GM19099 (cell line): ENCODE data around the gene LAGE3.

Experiments used
- POLR2A ChIP-seq: IDR thresholded peaks from 3 replicates; pipeline ENCODE4 v1.6.1; 2011; ENCODE audit warnings: low read depth; ENCODE audit not compliant: insufficient read length; ENCODE audit errors: extremely low read depth

LAGE3 gene

GRCh38 chrX:154478728-154479622 lies at the start of gene LAGE3:
Gene LAGE3, minus strand, starts transcription at chrX:154479281. Its CDS starts 366 bp downstream, at chrX:154478915.
- peak; percentile 64 for TF ChIP-seq POLR2A

GRCh38 chrX:154526901-154527675 lies 48.0 kb upstream of the LAGE3 start:
- TF ChIP-seq POLR2A, result peak; percentile 41

- no peak for TF ChIP-seq POLR2A
Measured at GRCh38 chrX:154525606-154526490, 46.8 kb upstream of the LAGE3 start.

- no peak for TF ChIP-seq POLR2A
Measured at GRCh38 chrX:154519389-154519788, 40.3 kb upstream of the LAGE3 start.

- TF ChIP-seq POLR2A, result no peak
Measured at GRCh38 chrX:154517101-154517781, 38.2 kb upstream of the LAGE3 start.

GRCh38 chrX:154516656-154517100 lies 37.6 kb upstream of the LAGE3 start:
- no peak for TF ChIP-seq POLR2A

GRCh38 chrX:154515966-154516655 lies 37.0 kb upstream of the LAGE3 start, which contains the start of gene FAM3A:
Gene FAM3A, minus strand, starts transcription at chrX:154516232. Its CDS starts 460 bp downstream, at chrX:154515772.
- TF ChIP-seq POLR2A, result peak; percentile 75

- TF ChIP-seq POLR2A, result peak; percentile 34
Measured at GRCh38 chrX:154515090-154515965, 36.2 kb upstream of the LAGE3 start.

GRCh38 chrX:154513716-154514115 lies 34.6 kb upstream of the LAGE3 start:
- no peak for TF ChIP-seq POLR2A

- TF ChIP-seq POLR2A, result no peak
Measured at GRCh38 chrX:154512879-154513553, 33.9 kb upstream of the LAGE3 start.

GRCh38 chrX:154511761-154512160 lies 32.7 kb upstream of the LAGE3 start:
- no peak for TF ChIP-seq POLR2A

- TF ChIP-seq POLR2A, result no peak
Measured at GRCh38 chrX:154509455-154509854, 30.4 kb upstream of the LAGE3 start.
